Right renal cortex interstitium (tissue), 3 donors: ENCODE data around the gene FAM117B. TPM values are rescaled to one million over a fixed set of nuclear protein-coding genes. Genes with fewer than 3 reads are reported as not detected.

Experiments used
- DNase-seq, 3 donors: peaks; one replicate each; pipeline ENCODE4 v3.0.0-alpha.2; 2013; ENCODE audit warnings: low read depth in 3 of 3, low spot score in 2 of 3
- polyA plus RNA-seq, 3 donors: library from polyadenylated mRNA; unstranded; fragments of 120-200 nt; gene quantifications; one replicate each; pipeline ENCODE4 v1.2.1, GENCODE V29; 2013; ENCODE audit not compliant: insufficient read length in 3 of 3

Gene FAM117B
- polyA plus RNA-seq, result 10 to 100 TPM; 29.0 to 31.5 (median 31.4) TPM

DNA sequence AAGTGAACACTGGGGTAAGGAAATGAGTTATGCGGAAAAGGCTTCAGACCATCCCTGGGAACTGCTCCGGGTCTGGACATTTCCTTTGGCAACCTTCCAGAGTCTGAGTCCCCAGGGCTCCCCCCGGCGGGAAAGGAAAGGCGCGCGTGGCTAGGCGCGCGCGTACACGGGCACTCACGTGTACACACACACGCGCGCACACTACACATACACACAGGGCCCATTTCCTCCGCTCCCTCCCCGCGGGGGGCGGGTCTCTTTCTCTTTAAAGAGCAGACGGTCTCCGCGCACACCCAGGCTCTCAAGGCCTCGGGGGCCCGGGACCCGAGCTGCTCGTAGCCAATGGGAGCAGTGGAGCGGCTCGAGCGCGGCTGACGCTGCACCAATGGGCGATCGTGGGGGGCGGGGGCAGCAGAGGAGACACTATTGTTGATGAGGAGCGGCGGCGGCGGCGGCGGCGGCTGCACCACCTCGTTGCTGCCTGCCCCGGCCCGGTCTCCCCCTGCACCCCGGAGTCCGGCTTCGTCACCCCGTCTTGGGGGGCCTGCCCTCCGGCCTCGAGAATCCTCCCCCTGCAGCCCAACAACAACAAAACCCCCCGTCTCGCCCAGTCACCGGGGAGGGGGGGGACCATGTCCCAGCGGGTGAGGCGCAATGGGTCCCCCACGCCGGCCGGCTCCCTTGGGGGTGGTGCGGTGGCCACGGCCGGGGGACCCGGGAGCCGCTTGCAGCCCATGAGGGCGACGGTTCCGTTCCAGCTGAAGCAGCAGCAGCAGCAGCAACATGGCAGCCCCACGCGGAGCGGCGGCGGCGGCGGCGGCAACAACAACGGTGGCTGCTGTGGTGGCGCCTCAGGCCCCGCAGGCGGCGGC, at the start of gene FAM117B:
Gene FAM117B, plus strand, starts transcription at position 414 of the 872 bp plus-strand sequence. Its CDS starts 219 bp downstream, at position 633.
- DNase-seq, result peak; percentile 85 to 96 (median 91)

DNA sequence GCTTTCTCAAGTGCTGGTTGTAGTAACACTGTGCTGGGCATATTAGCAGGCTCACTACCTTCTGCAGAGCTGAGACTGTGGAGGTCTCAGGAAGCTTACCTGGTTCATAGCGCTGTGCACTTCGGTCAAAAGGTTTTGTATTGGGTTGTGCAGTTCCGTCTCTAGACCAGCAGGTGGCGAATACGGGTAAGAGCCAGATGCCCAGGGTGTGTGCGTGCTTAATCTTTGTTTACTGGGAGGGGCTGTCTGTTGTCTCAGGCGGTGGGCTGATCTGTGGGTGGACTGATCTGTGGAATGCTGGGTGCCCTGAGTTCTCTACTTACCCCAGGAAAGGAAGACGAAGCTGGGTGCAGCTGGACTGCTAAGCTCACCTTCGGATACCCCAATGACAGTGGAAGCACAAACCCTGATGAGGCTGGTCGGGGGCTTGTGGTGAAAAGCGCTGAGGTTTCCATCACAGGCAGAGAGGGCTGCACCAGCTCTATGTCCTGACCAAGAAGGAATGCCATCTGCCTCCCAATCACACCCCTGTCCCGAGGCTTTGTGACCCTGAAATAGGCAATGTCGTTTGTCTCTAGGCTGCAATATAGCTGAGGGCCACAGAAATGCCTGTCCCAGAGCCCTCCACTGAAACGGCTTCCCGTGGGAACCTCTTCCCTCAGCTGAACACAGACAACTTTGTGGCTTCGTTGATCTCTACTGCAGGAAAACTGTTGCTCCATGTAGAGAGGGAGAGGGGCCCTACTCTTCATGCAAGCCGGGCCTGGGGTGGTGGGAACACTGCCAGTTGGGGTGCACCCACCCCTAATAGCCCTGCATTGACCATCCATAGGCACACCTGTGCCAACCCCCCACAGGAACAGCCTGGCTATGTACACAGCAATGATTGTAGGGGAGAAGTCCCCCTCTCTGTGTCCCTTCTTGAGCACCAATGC, 45.9 kb upstream of the FAM117B start:
- peak; percentile 33 to 59 (median 45) for DNase-seq

DNA sequence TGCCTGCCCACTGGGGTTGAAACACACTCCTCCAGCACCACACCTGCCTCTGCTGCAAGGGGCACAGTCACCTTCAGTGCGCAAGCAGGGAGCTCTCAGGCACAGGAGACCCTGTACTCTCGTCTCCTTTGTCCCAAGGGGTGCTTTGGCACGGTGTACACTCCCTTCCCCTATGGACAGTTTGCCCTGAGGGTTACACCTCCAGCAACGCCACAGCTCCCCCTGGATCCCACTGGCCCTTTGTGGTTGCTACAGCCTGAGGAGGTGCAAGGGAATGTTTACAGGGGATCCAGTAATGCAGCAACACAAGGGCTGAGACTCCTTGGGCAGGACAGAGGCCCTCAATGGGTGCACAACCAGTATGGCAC, 45.2 kb upstream of the FAM117B start:
- DNase-seq, result no peak

- DNase-seq, result no peak
These were observed 42.2 kb upstream of the FAM117B start for GRCh38 chr2:202592566-202592965.

DNA sequence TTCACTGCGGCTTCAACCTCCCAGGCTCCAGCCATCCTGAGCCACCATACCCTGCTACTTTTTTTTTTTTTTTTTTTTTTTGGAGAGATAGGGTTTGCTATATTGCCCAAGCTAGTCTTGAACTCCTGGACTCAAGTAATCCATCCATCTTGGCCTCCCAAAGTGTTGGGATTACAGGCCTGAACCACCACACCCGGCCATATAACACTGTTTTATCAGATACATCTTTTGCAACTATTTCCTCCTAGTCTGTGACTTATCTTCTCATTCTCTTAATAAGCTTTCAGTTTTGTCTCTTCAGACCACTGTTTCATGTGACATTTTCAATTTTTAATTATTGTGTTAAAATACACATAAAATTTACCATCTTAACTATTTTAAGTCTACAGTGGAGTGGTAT, 35.7 kb upstream of the FAM117B start:
- no peak for DNase-seq

DNA sequence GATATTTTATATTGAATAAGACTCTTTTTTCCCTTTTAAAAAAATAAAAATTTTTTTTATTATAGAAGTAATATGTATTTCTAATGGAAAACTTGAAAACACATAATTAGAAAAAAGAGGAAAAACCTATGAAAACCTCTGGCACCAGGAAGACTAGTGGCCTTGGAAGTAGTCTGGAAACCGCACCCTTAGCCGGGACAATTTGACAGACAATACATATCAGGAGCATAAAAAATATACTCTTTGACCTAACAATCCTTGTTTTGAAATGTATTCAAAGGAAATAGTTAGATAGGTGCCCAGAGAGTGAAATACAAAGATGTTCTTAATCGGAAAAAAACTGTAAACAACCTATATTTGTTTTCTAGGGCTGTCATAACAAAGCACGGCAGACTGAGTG, 34.9 kb upstream of the FAM117B start:
- DNase-seq, result no peak

GRCh38 chr2:202604699-202605098, 30.1 kb upstream of the FAM117B start:
- DNase-seq, result no peak

DNA sequence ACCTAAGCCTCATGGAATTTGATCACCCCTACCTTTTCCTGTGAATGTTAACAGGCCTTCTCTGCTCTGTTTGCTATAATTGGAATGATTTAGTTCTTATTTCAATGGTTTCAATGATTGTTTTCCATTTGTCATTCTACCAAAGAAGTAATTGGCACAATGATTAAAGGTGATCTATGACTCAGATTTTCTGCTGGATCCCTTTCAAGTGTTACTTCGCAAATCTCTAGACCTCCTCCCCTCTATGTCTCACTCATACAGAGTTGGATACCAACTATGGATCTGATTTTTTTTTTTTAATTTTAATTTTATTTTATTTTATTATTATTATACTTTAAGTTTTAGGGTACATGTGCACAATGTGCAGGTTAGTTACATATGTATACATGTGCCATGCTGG, 29.6 kb upstream of the FAM117B start:
- no peak for DNase-seq

DNA sequence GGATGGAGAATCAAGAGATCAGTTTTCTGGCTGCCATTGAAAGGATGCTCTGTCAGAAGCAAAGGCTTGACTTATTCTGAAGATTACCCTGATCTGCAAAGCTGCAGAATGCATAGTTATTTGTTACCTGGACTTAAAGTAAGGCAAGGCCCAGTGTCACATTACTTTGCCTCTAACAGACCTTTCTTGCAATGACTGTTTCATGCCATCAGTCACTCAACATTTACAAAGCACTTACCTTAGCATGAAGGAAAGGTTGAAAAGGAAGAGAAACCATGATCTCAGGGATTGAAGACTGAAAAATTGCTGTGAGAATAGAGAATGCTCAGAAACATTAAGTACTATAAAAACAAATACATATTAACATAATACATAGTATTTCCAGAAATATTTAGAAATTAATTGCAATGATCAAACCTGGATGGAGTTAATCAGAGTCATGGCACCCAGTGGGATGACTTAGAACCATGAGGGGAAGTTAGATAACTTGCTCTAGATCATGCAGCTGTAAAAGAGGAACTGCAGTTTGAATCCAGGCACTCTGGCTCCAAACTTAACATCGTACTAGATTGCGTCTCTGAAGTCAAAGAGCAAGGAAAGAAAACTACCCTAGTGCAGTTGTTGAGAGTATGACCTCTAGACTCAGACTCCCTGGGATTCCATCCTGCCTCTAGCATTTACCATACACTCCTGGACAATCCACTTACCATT, 26.5 kb upstream of the FAM117B start:
- DNase-seq, result no peak

DNA sequence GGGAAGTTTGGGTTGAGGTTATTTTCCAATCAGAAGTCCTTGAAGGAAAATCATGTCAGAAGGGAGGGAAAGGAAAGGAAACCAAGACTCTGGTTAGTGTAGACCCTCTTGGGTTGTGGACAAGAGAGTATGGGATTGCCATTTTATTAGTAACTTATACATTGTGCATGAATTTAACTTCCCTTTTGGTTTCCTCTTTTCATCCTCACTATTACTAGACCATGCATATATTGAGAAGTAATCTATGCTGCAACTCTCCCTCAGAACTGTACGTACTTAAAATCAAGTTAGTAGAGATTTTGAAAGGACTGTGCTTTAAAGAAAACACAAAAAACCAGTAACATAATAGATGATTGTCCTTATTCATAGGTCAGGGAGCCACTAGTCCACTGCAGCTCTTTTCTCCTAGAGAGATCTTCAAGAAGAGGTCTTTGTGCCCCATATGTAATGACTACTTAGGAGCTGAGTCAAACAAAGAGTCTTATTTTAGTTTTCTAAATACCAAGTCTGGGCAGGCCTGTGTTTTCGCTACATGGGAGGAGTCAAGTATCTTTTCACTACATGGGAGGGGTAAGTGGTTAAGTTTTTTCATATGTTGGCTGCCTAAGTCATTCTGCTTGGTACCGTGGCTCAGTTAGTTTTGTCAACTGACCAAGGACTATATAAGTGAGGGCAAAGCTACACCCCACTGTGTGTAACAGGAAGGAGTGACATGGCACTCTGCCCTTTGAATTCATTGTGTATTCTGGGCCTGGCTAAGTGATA, 25.2 kb upstream of the FAM117B start:
- DNase-seq, result no peak

DNA sequence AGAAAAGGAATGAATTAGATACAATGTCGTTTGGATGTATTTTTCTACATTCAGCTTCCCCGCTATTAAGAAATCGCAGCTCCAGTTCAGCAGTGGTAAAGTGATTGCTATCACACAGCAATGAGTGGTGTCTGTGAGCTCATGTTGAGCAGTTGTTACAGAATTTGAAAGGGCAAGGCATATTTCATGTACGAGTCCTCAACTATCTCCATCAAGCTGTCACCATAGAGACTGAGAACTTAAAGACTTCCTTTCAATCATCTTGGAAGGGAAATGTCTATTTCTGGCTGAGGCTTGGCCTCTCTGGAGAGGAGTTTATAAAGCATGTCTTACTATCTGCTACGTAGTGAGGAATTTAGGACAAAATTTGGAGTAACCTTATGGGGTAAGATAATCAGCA, 24.4 kb upstream of the FAM117B start:
- DNase-seq, result no peak

DNA sequence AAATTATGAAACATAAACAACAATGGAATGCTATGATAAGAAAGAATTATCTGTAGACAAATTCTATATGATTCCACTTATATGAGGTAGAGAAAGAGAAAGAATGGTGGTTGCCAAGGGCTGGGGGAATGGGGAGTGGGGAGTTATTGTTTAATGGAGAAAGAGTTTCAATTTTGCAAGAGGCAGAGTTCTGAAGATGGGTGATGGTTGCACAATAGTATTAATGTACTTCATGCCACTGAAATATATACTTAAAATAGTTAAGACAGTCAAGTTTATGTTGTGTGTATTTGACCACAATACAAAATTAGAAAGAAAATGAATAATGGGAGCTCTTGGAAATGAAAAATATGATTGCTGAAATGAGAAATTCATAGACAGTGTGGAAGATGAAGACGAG, 22.6 kb upstream of the FAM117B start:
- no peak for DNase-seq

GRCh38 chr2:202613479-202613878, 21.3 kb upstream of the FAM117B start:
- no peak for DNase-seq

- no peak for DNase-seq
These were observed 10.6 kb upstream of the FAM117B start for GRCh38 chr2:202624133-202624532.

GRCh38 chr2:202627042-202627441, 7.7 kb upstream of the FAM117B start:
- no peak for DNase-seq

- DNase-seq, result no peak
These were observed 6.0 kb upstream of the FAM117B start for GRCh38 chr2:202628646-202629198.

DNA sequence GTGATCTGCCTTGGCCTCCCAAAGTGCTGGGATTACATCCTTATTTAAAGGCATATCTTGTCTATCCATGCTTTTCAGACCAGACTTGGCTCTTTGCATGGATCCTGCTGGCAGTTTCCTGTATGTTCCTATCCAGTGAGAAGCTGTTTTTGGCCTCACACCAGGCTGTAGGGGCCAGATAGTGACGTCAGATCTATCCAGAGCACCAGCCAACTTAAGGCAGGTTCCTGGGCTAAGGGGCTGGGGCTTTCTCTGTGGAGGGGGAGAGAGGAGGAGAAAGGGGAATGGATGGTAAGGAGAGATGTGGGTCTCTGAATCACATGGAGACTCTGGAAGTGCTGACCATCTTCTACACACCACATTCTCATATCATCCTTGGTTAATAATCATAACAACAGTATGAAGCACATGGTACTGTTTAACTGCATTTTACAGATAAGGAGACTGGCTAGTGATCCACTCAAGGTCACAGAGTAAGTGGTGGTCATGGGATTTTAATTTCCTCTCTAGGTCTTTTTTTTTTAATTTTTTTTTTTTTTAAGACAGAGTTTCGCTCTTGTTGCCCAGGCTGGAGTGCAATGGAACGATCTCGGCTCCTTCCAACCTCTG, 2.0 kb upstream of the FAM117B start:
- no peak for DNase-seq

DNA sequence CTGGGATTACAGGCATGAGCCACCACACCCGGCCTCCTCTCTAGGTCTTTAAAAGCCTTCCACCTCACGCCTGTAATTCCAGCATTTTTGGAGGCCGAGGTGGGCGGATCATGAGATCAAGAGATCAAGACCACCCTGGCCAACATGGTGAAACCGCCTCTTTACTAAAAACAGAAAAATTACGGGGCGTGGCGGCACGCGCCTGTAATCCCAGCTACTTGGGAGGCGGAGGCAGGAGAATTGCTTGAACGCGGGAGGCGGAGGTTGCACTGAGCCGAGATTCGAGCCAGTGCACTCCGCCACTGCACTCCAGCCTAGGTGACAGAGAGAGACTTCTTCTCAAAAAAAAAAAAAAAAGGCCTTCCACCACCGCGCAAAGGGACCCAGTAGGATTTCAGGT, 1.3 kb upstream of the FAM117B start:
- no peak for DNase-seq

DNA sequence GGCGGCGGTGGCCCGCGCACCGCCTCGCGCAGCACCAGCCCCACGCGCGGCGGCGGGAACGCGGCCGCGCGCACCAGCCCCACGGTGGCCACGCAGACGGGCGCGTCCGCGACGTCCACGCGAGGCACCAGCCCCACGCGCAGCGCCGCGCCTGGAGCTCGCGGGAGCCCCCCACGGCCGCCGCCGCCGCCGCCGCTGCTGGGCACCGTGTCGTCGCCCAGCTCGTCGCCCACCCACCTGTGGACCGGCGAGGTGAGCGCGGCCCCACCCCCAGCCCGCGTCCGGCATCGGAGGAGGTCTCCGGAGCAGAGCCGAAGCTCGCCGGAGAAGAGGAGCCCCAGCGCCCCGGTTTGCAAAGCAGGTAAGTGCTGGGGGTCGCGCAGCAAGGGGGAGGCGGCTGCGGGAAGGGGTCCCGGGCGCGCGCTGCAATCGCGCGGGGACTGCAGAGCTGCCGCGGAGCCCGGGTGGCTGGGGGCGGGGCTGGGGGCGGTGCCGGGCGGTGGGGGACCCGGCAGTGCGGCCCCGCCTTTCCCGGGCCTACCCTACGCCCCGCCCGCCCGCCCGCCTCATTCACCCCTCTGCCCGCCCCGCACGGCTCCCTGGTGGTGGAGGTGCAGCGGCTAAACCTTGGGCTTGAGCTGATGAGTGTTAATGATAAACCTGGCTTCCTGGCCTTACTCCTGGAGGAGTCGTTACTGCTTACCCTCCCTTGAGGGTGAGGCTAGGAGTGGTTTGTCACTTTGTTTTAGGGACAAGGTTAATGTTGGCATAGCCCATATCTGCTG, 851 bp downstream of the FAM117B start:
- DNase-seq, result peak; percentile 48 to 76 (median 74)
